ENCODE results near the gene CYP1A2. TPM values are rescaled to one million over a fixed set of nuclear protein-coding genes. Genes with fewer than 3 reads are reported as not detected.

Gene CYP1A2
- total RNA-seq, 1 donor from 2014 or later, result not detected

DNA sequence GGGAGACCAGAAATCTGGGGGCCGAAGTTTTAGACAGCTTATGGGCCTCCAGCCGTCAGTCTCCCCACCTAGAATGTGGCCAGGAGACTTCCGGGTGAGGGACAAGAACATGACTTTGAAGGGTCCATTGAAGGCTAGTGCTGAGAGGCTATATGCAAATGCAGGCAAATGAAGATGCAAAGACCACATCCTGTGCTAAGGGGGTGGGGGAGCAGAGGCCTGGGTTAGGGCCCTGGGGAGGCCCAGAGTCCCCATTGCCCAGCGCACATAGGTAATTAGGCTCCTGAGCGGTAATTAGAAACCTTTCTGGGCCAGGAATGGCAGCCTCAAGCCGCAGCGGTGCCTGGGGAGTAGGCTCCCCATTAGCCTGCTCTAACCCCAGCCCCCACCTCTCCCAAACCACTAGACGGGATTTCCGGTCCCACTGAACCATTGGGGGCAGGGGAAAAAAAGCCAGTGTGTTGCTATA, 40.1 kb downstream of the CYP1A2 start:
- no peak for DNase-seq (ENCODE audit: low read depth)

DNA sequence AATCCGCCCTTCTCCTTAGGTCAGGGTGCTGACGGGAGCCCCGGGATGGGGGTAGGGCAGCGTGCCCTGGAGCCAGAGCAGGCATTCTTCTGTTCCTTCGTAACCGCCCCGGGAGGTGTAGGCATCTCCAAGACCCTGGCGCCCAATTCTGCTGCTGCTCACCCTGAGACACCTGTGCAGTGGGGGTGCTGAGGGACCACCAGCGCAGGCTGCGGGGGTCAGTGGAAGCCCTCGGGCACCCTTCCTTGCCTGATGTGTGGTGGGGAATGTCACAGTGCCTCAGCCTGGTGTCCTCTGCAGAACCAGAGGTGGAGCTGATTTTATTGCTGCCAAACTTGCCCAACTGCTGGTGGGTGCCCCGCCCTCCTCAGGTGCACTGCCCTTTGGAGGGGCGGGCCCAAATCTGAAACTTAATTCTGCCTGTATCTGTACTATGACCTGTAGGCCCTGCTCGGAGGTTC, 40.6 kb downstream of the CYP1A2 start:
- no peak for DNase-seq (ENCODE audit: low read depth)

DNA sequence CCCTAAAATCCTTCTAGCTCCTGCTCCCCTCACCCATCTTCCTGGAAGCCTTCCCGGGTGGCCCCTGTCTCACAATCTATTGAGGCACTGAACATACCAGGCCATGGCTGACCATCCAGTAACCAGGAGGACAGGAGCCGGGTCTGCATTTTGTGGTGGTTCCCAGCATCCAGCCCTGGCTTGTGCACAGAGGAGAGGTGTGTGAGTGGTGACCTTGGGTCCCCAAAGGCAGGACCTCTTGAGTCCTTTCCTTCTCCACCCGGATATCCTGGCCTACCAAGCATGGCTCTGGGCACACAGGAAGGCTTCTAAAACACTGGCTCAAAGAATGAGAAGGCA, 41.1 kb downstream of the CYP1A2 start:
- no peak for DNase-seq (ENCODE audit: low read depth)

DNA sequence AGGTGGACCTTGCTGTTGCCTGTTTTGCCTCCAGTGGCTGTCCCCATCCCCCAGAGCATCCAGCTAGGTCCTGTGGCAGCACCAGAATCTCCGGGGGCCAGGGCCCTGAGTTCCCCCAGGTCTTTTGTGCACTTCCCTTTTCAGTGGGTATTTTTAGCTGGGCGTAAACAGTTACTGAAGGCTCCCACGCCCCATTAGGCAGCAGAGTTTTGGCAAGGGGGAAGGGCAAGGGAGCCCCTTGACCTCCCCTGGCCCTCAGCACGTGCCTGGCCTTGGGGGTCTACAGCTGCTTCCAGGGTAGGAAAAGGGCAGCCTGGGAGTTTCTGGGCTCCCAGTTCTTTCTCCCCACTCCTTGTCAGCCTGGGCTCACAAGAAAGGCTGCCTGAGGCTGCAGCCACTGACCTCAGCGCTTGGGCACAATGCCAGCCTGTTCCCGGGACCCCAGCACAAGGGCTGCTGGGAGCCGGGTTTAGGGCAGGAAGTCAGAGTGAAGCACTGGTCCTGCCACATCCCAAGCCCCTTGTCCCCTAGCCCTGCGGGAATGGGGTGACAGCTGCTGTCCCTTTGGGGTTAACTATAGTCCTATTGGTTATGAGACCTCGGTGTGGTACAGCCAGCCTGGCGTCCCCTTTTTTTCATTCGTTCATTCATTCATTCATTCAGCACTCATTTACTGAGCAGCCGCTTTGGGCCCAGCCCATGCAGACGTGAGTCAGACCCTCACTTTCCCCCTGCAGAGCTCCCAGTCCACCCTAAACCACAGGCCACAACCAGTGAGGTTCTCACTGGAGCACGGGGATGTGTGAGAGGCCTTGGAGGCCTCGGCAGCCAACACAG, 41.7 kb downstream of the CYP1A2 start:
- peak; percentile 80 for DNase-seq (ENCODE audit: low read depth)

DNA sequence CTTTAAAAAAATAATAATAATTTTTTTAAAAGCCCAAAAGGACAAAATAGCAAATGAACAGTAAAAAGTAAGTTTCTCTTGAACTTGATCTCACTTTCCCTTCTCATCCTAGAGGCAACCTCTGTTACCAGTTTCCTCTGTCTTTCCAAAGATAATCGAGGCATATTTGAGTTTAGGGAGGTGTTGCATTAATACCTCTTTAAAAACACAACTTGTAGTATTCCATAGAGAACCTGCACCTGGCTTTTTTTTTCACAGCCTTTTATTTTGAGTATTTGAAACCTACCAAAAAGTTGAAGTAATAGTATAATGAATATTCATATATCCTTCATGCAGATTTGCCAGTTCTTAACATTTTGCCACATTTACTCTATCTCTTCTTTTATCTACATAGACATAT, 42.4 kb downstream of the CYP1A2 start:
- no peak for DNase-seq (ENCODE audit: low read depth)

DNA sequence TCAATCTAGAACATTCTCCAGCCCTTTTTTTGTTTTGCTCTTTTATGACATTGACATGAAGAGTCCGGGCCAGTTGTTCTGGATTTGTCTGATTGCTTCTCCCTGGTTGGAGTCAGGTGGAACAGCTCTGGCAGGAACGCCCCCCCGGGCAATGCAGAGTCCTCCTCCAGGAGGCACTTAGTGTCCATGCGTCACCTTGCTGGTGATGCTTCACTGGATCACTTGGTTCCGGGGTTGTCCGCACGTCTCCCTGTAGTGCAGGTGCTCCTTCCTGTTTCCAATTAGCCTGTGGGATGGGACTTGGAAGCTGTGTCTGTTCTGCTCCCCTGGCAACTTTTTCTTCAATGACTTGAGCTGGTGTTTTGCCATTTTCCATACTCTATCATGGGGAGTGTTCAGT, 43.0 kb downstream of the CYP1A2 start:
- DNase-seq (ENCODE audit: low read depth), result no peak

DNA sequence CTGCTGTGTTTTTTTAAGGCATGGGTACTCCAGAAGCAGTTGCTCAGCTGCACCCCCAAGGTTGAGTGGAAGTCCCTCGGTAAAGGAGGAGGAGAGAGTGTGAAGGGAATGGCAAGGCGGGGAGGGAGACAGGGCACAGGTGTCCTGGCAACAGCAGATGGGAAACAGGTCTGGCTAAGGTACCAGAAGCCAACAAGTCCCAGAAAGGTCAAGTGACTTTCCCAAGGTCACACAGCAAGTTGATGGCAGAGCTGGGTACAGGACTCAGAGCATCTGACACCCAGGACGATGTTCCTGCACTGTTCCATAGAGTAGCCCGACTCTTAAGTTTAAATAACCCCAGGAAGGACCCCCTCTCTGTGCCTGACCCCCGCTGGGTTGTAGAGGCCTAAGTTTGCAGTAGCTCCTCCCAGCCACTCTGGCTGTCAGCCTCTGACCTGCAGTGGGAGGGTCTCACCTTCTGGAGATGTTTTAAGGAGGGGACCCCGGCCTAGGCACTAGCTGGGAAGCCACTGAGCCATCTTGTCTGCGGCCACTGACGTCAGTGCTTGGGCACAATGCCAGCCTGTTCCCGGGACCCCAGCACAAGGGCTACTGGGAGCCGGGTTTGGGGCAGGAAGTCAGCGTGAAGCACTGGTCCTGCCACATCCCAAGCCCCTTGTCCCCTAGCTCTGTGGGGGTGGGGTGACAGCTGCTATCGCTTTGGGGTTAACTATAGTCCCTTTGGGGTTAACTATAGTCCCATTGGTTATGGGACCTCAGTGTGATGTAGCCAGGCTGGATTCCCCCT, 43.8 kb downstream of the CYP1A2 start:
- no peak for DNase-seq (ENCODE audit: low read depth)

DNA sequence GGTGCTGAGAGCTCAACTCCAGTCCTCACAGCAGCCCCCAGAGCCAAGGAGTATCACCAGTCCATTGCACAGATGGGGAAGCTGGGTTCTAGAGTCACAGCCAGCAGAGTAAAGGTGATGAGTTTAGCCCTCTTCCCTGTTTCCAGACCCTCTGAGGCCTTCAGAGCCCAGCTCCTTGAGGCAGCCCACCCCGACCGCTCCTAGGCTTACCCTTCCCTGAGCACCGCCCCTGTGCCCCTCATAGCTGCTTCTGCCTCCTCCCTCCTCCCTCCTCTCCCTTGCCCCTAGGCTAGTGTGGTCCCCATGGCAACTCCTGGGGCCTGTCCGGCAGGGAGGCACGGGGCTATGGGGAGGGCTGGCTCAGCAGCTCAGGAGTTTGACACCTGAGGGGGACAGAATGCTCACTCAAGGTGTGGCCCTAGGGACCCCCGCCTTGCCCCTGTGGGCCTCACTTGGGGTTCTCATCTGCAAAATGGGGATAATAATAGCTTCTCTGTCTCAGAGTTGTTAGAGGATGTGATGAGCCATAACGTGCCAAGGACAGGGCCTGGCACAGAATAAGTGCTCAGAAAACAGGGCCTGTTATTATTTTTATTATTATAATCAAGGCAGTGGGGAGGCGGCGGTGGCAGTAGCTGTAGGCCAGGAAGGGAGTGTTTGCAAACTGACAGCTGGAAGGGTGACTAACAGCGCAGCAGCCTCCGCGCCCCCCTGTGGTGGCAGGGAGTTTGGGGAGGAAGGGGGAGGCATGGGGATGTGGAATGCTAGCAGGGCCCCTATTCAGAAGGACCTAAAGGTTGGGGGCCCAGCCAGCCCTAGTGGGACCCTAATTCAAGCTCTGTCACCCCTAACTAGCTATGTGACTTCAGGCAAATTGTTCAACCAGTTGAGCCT, 44.7 kb downstream of the CYP1A2 start:
- DNase-seq (ENCODE audit: low read depth), result no peak

DNA sequence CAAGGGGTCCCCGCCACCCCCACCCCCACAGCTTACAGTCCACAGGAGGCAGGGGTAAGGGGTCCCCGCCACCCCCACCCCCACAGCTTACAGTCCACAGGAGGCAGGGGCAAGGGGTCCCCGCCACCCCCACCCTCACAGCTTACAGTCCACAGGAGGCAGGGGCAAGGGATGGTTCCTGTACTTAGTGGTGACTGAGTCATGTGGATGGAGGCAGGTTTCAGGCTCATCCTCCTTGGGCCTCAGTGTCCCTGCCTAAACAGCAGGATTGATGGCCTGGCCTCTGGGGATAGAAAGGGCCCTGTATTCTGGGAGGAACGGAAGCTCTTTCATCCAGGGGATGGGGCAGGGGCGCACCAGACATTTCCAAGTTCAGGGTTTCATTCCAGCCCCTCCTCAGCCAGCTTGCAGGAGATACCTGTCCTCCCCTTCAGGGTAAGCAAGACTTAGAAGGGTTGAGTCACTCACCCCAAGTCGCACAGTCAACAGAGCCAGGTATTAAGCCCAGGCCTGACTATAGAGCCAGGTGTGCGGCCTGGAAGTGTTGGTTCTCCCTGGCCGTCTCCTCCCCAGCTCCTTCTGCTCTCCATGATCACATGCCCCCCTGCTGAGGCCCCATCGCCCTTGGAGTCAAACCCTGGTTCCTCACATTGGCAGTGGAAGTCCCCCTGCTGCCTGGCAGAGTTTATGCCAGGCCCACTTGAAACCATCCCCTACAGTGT, 45.8 kb downstream of the CYP1A2 start:
- no peak for DNase-seq (ENCODE audit: low read depth)

DNA sequence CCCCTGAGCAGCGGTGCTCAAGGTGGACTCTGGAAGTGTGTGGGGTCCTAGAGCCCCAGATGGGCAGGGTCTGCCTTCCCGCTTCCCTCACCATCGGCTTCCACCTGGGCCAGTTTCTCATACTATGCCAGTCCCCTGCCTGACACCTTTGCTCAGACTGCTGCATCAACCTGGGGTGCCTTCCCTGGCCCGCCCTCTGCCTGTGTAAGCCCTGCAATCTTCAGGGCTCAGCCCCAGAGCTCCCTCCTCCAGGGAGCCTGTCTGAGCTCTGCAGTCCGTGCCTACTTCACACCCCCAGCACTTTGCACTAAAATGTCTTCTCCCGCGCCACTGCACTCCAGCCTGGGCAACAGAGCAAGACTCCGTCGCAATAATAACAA, 46.3 kb downstream of the CYP1A2 start:
- DNase-seq (ENCODE audit: low read depth), result no peak

DNA sequence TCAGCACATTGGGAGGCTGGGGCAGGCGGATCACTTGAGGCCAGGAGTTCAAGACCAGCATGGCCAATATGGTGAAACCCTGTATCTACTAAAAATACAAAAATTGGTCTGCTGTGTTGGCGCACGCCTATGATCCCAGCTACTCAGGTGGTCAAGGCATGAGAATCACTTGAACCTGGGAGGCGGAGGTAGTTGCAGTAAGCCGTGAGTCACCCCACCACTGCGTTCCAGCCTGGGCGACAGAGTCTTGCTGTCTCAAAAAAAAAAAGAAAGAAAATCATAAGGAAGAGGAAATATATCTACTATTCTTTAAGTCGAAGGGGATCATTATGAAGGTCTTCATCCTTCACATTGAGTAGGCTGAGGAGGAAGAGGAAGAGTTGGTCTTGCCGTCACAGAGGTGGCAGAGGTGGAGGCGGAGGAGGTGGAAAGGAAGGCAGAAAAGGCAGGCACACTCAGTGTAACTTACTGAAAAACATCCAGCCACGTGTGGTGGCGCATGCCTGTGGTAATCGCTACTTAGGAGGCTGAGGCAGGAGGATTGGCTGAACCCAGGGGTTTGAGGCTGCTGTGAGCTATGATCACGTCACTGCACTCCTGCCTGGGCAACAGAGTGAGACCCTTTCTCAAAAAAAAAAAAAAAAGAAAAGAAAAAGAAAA, 47.5 kb downstream of the CYP1A2 start:
- DNase-seq (ENCODE audit: low read depth), result no peak

DNA sequence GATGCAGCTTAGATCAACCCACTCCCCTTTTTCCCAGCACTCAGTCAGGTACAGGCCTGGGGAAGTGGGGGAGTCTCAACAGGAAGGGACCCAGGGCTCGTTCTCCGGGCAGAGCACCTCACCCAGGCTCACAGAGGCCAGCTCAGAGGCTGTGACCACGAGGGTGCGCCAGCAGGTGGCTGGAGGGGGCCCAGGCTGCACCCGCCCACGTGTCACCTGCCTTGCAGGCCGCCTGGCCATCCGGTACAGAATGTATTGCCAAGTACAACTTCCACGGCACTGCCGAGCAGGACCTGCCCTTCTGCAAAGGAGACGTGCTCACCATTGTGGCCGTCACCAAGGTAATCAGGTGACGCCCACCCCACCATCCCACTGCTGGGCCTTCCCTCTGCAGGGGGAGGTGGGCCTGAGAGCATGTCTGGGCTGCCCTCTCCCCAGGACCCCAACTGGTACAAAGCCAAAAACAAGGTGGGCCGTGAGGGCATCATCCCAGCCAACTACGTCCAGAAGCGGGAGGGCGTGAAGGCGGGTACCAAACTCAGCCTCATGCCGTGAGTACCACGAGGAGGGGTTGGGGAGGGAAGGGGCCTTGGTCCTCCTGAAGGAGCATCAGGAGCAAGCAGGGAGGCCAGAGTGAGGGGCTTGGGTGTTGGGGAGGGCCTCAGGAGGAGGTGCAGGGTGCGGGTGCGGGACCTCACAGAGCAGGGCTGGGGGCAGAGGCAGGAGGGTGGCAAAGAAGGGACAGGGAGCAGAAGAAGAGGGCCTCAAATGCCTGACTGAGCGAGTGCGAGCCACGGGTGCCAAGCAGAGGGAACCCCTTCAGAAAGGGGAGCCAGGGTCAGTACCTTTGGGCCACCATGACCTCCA, 50.0 kb downstream of the CYP1A2 start:
- DNase-seq (ENCODE audit: low read depth), result no peak

DNA sequence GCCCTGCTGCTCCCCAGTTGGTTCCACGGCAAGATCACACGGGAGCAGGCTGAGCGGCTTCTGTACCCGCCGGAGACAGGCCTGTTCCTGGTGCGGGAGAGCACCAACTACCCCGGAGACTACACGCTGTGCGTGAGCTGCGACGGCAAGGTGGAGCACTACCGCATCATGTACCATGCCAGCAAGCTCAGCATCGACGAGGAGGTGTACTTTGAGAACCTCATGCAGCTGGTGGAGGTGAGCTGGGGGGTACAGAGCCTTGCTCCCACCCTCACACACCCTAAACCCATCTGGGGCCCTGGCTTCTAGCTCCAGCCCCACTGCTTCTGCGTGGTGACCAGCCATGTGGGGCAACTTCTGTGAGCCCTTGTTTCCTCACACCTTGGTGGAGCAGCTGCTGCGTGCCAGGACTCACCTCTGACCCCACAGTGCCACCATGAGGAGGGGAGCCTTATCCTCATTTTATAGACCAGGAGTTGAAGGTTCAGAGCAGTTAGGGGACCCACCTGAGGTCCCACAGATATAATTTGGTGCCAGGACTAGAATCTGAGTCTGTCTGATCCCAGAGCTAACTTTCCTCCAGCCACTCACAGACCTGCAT, 50.7 kb downstream of the CYP1A2 start:
- DNase-seq (ENCODE audit: low read depth), result no peak

DNA sequence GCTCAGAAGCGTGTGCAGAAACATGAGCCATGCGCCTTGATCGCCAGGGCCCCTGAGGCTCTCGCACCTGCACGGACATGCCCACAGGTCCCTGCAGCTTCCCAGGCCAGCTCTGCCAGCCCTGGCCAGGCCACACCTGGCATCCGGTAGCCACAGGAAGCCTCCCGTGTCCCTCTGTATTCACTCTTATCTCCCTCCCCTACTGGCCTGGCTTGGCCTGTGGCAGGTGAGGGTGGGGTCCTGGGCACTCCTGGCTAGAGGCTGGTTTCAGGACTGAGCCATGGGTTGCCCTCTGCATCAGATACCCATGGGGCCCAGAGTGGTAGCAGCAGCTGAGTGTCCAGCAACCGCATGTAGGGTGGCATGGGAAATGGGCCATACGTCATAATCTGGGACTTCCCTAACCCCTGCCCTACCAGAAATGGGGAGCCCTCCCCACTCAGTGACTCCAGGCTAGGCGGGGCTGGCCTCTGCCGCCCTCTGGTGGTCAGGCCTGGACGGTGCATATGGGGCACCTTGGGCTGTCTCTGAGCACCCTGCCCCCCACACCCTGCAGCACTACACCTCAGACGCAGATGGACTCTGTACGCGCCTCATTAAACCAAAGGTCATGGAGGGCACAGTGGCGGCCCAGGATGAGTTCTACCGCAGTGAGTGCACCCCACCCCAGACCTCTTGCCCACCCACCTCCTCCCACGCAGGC, 51.4 kb downstream of the CYP1A2 start:
- DNase-seq (ENCODE audit: low read depth), result peak; percentile 55

DNA sequence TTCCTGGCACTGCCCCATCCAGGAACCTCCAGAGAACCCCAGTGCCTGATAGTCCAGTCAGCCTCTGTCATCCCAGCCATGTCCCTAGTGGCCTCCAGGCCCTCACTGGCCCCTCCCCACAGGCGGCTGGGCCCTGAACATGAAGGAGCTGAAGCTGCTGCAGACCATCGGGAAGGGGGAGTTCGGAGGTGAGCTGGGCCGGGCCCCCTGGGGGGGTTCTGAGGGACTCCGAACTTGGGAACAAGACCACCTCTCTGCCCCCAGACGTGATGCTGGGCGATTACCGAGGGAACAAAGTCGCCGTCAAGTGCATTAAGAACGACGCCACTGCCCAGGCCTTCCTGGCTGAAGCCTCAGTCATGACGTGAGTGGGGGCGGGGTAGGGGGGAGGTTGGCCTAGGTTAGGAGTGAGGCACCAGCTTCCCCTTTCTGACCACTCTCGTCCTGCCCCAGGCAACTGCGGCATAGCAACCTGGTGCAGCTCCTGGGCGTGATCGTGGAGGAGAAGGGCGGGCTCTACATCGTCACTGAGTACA, 52.0 kb downstream of the CYP1A2 start:
- no peak for DNase-seq (ENCODE audit: low read depth)

DNA sequence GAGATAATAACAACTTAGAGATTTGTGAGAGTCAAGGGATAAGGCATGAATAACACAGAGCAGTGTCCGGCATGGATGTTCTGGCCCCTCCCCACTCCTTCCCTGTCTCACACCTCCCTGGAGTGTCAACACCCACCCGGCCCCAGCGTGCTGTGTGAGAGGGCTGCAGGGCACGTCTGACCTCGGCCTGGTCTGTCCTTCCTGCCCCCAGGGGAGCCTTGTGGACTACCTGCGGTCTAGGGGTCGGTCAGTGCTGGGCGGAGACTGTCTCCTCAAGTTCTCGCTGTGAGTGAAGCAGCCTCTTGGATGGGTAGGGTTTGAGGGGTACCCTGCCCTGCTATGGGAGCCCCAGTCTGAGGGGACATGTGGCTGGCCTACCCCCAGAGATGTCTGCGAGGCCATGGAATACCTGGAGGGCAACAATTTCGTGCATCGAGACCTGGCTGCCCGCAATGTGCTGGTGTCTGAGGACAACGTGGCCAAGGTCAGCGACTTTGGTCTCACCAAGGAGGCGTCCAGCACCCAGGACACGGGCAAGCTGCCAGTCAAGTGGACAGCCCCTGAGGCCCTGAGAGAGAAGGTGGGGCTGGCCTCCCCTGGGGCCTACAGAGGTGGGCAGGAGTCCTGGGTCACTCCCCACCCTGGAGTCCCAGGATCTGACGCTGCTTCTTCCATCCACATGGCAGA, 52.8 kb downstream of the CYP1A2 start:
- no peak for DNase-seq (ENCODE audit: low read depth)

DNA sequence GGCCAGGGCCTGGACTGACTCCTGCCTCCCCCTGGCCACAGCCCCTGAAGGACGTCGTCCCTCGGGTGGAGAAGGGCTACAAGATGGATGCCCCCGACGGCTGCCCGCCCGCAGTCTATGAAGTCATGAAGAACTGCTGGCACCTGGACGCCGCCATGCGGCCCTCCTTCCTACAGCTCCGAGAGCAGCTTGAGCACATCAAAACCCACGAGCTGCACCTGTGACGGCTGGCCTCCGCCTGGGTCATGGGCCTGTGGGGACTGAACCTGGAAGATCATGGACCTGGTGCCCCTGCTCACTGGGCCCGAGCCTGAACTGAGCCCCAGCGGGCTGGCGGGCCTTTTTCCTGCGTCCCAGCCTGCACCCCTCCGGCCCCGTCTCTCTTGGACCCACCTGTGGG, 53.6 kb downstream of the CYP1A2 start:
- no peak for DNase-seq (ENCODE audit: low read depth)

DNA sequence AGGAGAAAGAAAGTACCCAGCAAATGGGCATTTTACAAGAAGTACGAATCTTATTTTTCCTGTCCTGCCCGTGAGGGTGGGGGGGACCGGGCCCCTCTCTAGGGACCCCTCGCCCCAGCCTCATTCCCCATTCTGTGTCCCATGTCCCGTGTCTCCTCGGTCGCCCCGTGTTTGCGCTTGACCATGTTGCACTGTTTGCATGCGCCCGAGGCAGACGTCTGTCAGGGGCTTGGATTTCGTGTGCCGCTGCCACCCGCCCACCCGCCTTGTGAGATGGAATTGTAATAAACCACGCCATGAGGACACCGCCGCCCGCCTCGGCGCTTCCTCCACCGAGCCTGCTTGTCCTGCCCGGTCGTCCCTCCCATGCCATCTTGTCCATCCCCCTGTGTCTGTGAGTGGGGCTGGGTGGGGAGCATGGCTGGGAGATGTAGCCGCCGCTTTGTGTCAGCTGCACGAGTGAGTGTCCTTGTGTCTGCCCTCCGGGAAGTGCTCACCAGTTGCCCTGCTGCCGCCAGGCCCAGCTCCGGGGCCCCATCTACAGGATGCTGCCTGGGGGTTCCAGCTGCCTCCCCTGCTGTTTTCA, 54.3 kb downstream of the CYP1A2 start:
- no peak for DNase-seq (ENCODE audit: low read depth)

All from renal cortical epithelial cell (primary cell).